DMS153 (cell line): ENCODE measurements around the gene OPCML.

Experiments
- DNase-seq: peaks from one replicate; lab custom pipeline; 2025; lab: John Stamatoyannopoulos, UW

OPCML gene

DNA sequence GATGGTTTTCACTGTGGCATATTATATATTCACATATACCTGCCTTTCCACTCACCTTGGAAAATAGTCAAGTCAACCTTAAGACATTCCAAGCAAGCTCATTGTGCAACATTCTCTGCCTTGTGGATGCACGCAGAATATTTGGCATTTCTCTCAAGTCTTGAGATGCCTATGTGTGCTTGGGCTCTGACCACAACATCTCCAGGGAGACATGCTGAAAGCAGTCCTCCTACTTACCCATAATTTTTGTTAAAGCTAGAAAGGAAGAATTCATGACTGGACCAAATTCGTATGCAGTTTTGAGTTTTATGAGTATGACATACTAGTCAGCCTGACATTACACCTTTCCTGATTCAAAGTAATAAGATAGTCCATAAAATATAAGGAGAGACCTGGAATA is 684.0 kb downstream of the OPCML start:
- DNase-seq, result no peak

DNA sequence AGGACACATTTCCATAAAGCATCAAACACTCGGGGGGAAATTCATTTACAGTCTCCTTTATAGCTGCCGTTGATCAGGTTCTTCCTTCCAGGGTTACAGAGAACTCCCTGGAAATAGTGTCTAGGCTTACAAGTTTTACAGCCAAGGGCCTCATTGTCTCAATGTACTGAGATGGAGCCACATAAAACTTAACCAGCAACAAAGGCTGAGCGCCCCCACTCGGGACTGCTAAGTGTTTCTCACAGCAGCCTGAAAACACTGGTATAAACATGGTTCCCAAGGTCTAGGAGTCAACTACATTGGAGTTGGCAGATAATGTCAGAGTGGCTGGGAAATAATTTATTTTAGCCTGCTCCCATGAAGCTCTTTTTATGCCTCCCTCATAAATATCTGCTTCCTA is 686.2 kb downstream of the OPCML start:
- no peak for DNase-seq

DNA sequence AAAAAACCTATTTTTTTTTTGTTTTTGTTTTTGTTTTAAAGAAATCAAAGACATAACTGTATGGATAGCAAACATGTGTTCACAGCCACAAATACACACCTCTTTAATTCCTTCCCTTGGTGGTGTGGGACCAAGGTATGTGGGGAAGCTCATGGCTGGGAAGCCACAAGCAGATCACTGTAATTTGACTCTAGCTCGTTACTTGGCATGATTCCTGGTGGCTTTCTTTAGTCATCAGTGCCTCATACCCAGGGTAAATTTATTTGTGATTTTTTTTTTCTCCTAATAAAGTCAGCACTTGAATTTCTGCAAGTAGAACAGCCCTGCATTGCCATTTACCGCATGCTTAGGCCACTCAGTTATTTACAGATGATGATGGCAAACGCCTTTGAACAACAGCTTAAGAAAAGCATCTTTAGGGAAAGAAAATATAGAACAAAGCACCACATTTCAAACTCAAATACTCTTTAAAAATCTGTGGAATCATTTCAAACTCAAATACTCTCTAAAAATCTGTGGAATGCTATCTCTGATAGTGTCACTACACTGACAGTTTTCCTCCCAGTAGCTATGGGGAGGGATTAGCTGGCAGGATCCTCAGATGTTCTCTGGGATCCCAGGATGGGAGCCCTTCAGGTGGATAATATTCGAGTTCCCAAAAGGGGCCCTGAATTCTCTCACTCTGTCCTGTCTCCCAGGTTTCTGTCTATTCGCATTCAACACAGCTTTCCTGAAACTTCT is 687.2 kb downstream of the OPCML start:
- DNase-seq, result peak; percentile 24

DNA sequence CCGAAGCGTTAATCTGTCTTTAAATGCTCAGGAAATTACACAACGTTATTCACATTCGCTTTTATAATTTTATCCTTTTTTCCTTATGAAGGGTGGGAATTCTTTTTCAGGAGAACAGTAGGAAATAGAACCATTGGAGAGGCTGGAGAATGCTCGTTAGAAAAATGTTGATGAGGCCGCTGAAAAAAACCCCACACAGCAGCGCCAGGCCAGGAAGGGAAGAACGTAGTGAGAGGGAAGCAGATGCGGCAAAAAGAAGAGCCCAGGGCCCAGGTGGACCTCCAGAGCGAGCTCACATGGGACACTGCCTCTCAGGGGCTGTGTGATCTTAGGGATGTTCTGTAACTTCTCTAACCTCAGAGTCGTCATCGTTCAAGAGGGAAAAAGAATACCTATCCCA is 691.6 kb downstream of the OPCML start:
- no peak for DNase-seq

DNA sequence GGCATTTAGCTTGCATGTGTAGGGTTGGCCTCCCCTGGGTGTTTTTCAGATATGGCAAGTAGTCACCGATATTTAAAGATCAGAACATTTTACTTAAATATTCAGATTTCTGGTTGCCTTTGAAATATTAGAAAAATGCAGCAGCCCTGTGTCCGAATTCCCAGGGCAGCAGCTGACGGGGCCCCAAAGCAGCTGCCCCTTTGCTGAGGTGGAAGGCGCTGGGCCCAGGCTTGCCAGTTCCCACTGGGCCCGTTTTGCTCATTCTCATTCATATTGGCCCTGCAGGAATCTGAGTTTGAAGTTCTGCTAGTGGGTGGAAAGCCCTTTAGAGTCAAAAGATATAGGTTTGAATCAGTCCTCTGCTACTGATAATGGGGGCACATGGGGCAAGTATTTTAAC is 692.1 kb downstream of the OPCML start:
- no peak for DNase-seq

DNA sequence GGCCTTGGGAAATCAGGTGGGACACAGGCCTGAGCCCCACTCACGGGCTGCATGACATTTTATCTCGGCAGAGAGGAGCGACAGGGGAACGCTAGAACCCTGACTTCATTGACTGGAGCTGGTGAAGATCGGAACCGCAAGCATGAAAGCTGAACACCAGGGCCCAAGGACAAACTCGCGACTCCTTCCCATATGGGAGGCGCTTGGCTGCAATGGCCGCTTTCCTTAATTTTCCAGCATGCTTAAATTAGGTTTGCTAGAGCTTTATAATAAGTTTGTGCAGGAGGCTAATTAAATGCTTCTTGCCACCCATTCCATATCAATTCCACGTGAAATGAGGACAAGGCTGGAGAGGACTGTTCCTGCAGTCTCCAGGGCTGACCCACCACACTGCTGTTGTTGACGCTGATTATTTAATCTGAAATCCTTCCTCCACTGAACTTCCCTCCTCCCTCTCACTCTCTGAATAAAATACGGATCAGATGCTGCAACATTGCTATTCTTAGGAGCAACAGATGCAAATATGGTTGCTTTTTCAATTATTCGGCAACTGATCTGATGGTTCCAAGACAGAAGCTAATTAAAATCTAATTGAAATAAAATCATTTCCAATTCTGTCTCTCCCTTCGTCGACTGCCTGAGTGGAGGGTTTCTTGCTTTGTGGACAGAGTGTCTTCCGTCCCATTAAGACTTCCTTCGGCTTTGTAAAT is 692.9 kb downstream of the OPCML start:
- no peak for DNase-seq

DNA sequence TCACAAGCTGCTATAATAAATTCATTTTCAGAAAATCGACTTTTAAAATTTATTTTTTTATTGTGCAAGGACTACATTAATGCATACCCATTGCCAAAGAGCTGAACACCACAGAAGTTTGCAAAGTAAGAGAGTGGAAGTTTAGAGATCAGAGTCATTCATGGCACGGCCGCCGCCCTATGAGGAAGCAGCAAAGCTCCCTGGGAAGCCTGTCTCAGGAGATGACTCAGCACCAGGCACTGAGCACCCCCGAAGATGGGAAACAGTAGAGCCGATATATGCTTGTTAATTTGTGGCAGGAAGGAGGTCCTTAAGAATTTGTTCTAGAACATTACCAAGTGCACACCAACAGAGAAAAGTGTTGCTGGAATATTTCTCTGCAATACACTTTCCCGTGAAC is 693.7 kb downstream of the OPCML start:
- no peak for DNase-seq

DNA sequence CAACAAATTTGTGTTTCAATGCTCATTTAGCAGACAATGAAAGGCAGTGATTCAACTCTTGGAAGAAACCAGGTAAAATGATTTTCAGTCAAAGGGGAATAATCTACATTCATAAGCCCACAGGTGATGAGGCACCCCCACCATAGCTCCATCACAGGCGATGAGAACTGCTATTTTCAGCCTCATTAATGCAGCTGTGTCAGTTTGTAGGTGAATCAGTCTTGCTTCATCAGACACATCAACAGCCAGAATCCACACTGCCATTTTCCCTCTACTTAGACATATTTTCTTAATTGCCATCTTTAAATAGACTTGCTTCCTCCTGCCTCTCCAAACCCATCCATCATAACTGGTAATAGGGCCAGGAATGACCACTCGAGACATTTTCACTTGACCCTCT is 701.0 kb downstream of the OPCML start:
- DNase-seq, result no peak

DNA sequence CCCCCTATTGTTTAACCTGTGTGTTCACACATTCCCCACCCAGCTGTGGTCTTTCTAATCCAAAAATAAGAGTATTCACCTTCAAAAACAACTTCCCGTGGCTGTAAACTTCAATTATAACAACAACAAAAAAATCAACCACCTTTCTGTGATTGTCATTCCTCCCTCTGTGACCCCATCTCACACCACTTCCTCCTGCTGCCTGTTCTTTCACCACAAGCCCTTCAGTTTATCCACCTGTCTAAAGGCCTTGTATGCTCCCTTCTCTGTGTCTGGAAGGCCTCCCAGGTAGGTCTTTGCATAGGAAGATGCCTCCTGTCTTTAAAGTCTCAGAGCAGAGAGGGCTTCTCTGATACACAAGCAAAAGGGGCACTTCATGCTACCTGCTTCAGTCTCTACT is 707.7 kb downstream of the OPCML start:
- DNase-seq, result no peak

DNA sequence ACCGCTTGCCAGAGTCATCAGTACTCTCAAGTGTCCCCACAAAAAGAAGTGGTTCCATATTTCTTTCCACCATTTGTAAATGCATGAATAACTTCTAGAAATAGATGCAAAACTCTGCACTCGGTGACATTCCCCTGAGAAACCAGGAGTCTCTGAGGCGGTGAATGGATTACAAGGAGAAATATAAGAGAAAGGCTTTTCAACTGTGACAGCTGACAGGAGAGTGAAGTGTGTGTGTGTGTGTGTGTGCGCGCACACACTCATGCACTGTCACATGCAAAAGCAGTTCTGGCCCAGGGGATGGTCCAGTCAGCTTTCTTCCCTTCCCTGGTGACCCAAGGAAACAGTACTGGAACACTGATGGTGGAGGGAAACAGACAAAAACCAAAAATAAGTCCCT is 710.0 kb downstream of the OPCML start:
- DNase-seq, result no peak

DNA sequence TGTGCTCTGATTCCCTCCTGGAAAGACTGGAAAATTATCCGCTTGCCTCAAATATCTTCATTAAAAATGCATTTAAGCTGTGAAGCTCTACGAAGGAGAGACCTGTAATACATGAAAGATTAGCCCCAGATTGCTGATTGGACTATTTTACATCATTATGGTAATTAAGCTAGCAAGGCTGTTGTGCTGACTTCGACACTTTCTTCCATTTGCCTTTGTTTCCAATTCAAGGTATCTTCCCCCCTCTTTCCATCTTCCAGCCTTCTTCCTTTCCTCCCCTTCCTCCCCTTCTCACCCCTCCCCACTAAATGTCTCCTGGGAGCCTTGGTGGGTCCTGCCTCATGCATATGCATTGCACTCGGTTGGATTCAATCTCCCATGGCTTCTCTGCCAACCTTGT is 710.8 kb downstream of the OPCML start:
- no peak for DNase-seq

DNA sequence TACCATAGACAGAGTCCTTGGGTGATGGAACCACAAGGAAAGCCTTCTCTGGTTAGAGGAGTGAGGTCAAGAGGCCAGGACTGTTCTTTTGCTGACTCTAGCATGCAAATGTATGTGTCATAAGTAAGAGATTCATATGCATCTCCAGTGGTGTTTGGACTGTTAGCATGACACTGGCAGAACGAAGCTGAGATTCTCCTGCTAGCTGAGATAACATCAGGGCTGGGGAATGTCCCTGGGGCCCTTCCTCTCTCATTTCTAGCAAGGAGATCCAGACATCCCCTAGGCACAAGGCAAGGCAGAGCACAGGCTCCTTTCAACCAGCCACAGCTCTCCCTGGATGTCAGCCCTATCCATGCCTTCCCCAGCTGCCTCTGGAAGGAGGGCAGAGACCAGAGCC is 711.3 kb downstream of the OPCML start:
- no peak for DNase-seq

DNA sequence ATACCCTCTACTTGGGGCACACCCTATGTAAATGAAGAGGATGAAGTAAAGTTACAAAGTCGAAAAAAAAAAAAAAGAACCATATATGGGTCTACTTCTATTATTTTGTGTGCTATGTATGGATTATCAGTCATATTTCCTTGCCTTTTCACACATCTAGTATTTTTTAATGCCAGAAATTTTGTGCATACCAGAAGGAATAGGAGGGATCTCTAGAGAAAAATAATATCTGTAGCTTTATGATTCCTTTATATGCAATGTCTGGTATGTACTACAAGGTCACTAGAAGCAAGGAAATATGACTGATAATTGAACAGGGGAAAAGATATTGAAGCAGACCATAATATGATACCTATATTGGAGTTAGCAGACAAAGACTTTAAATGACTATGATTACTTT is 713.4 kb downstream of the OPCML start:
- no peak for DNase-seq

DNA sequence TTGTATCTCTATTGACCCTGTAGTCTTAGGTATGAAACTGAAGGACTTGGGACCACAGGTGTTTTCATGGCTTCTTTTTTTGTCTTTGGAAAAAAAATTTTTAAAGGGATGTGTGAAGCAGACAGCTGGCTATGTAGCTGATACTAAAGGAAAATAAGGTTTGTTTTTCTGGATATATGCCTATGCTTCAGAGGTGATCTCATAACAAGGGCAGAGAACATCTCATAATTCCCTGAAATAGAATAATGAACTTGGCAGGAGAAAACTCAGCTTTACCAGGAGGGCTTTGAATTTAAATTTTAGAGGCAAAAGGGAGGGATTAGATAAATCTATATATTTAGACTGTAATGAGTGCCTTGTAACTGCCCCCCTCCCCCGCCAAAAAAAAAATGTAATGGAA is 714.9 kb downstream of the OPCML start:
- no peak for DNase-seq

DNA sequence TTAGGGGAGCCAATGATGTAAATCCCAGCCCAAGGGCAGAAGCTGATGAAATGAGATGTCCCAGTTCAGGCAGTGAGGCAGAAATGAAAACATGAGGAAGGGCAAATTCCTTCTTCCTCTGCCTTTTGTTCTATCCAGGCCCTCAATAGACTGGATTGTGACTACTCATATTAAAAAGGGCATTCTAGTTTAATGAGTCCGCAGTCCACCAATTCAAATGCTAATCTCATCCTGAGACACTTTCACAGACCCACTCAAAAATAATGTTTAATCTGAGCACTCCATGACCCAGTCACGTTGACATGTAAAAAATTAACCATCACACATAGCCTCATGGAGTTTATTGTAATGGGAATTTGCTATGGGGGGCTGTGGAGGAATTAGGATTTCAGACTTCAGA is 717.9 kb downstream of the OPCML start:
- DNase-seq, result no peak

DNA sequence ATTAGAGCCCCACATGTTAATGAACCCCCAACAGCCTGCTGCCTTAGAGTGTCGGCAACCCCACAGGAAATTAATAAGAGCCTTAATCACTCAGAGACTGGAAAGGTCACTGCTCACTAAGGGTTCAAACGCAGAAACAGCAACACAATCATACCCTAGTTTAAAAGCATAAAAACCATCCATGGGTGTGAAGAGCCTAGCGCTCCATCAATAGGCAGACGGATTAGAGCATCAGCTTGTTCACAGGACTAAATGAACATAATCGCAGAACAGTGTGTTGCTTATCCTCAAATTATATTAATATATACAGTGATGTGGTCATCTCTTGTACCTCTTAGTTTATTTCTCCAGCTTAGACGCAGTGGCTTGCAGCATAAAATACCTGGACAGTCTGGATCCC is 720.7 kb downstream of the OPCML start:
- DNase-seq, result no peak

DNA sequence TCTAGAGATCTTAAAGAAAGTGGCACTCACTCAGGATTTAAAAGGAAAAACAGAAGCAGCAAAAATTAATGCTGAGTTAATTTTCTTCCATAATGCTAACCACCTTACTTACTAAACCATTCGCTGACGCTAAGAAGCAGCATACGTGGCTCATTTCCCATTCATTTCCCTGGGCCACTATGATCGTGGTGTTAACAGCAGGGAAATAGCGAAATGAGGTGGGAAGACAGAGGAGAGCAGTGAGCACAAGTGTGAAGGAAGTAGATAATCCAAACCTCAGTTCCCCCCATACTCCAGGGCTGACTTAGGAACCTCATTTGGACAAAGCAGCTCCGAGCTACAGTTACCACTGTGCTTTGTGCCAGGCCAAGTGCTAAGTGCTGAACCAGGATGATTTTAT is 723.2 kb downstream of the OPCML start:
- DNase-seq, result no peak

DNA sequence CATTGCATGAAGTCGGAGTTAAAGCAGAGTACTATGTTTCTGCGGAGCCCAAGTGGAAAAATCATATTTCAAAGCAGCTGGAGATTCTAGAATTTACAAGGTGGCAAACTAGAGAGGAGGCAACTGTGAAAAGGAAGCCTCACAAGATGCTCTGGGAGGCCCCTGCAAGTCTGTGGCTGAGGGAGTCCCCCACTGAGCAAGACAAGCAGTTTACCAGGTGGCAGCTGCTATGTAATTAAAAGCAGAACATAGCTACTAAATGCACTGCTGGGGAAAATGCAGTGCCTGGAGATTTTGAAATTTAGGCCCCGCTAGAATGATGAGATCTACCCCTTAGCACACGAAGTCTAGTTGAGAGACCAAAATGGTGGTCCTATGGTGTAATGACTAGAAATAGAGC is 728.0 kb downstream of the OPCML start:
- DNase-seq, result no peak

DNA sequence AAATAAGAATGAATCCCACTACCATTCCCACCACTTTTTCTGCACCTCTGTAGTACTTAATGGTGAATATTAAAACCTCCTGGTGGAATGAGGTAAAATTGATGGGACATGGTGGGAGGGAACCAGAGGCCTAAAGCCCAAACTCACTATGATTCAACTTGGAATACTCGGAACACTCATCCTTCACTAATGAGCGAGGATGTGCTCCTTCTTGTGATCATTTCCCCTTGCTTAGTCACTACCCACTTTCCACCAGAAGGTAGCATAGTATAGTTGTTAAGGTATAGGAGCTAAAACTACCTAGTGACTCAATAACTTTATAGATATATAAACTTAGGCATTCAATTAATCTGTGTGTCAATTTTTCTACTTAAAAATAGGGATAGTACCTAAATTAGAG is 728.9 kb downstream of the OPCML start:
- no peak for DNase-seq

DNA sequence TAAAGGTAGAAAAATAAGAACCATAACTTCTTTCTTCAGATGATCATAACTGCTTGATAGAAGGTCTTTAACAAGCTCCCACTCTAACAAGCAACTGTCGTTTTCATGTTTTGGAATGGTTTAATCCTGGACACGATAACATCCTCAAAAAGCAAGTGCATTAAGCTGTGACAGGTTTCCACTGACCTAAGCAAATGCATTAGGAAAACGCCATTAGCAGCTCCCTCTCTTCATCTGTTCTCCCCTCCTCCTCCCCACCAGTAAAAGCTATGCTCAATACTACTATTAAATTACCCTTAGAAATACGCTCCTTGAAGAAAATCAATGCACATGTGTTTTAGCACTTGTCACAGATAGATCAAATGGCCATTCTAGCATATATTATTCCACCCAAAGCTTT is 729.4 kb downstream of the OPCML start:
- no peak for DNase-seq

DNA sequence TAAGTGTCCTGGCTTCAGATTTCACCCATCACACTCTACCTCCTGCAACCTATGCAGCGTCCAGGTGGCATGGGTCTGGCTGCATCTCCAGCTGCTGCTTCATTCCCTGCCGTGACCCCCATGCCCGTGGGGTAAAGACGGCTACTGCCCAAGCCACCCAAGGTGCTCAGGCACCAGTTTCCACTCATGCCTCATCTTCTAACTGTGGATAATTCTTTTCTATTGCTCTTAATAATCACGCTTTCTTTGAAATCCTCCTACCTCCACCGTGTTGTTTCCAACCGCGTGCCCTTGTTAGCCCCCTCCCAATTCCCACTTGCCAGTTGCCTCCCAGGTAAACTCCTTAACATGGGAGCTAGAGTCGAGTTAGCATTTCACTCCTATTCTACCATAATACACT is 738.5 kb downstream of the OPCML start:
- no peak for DNase-seq

DNA sequence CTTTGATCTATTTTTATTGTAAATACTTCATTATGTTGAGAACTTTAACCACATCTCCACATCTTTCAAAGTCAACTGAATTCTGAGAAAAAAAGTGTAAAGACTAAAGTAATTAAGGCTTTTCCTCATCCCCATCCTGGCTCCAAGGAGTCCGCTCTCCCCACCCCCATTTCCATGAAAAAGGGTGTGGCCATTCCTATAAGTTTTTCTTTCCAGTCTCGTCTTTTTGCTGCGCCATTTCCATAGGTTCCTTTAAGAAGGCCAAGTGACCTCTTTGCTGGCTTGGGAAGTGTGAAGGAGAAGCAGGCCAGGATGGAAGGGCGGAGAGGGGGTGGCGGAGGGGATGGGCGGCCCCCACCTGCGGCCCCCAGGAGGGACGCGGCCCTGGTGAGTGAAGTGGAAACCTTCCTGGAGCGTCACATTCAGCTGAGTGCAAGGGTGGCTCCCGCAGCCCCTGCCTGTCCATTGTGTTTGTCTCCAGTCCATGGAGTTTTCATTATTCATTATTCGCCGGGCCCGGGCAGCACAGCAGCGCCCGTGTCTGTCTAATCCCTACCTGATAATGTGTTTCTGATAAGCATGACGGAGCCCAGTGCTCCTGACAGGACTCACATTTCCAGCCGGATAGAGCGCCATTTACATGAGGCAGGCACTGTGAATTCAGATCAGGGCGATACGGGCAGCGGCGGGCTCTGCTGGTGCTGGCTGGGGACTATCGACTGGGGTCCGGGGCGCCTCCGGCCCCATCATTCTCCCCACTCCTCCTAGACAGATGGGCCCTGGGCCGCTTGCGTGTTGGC is 739.8 kb downstream of the OPCML start:
- DNase-seq, result no peak

DNA sequence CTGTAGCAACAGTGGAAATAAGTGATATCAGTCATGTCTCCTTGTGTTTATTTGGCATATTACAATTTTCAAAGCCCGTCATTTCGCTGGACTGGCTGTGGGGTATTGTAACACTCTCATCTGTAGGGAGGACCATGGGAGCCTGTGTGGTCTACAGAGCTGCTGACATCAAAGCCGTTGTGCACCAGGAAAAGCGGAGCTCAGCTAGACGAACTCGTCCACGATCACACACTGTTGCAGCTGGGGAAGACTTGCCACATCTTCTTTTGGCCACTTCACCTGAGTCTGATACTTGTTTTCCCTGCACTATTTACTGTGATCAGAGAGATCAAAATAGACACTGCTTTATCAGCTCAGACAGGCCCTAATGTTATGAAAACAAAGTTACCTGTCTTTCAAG is 741.3 kb downstream of the OPCML start:
- DNase-seq, result no peak
